SU-DHL-6 (cell line): ENCODE measurements around the gene FGF6.

Source experiments
- EZH2phosphoT487 ChIP-seq: fragments of 200-600 bp; sonication (generic), shearing (Covaris generic); conservative IDR thresholded peaks from 2 replicates; pipeline ENCODE4 v1.6.1; 2018; ENCODE audit warnings: mild to moderate bottlenecking, antibody characterized with exemption, low read length, moderate library complexity, mixed read lengths
- TF ChIP-seq, protein P1 (sequence below): fragments of 200-600 bp; sonication (generic); IDR thresholded peaks from one replicate; pipeline ENCODE4 v1.5.1; 2017; ENCODE audit warnings: antibody characterized with exemption, mild to moderate bottlenecking, low read length, moderate library complexity; ENCODE audit not compliant: insufficient read depth, poor library complexity, severe bottlenecking

GRCh38 chr12:4444031-4444430 lies 1.6 kb downstream of the FGF6 start:
- TF ChIP-seq, protein P1, sequence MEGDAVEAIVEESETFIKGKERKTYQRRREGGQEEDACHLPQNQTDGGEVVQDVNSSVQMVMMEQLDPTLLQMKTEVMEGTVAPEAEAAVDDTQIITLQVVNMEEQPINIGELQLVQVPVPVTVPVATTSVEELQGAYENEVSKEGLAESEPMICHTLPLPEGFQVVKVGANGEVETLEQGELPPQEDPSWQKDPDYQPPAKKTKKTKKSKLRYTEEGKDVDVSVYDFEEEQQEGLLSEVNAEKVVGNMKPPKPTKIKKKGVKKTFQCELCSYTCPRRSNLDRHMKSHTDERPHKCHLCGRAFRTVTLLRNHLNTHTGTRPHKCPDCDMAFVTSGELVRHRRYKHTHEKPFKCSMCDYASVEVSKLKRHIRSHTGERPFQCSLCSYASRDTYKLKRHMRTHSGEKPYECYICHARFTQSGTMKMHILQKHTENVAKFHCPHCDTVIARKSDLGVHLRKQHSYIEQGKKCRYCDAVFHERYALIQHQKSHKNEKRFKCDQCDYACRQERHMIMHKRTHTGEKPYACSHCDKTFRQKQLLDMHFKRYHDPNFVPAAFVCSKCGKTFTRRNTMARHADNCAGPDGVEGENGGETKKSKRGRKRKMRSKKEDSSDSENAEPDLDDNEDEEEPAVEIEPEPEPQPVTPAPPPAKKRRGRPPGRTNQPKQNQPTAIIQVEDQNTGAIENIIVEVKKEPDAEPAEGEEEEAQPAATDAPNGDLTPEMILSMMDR = no peak
- TF ChIP-seq EZH2phosphoT487 = no peak
